Colonic mucosa (tissue), 4 donors: ENCODE results near the gene SNX3. TPM values are rescaled to one million over a fixed set of nuclear protein-coding genes. Genes with fewer than 3 reads are reported as not detected.

Source experiments
- DNase-seq: peaks from one replicate; pipeline ENCODE4 v3.0.0-alpha.2; 2020
- H3K27ac ChIP-seq: fragments of 200-600 bp; one replicate; pipeline ENCODE4 v1.8.0; 2021
- H3K27me3 ChIP-seq: fragments of 200-600 bp; one replicate; pipeline ENCODE4 v1.8.0; 2021
- H3K36me3 ChIP-seq: fragments of 200-600 bp; one replicate; pipeline ENCODE4 v1.8.0; 2021
- H3K4me1 ChIP-seq: fragments of 200-600 bp; one replicate; pipeline ENCODE4 v1.8.0; 2021; ENCODE audit warnings: mild to moderate bottlenecking
- H3K4me3 ChIP-seq: fragments of 200-600 bp; one replicate; pipeline ENCODE4 v1.8.0; 2021
- H3K9ac ChIP-seq, 2 donors: one replicate each; pipeline ENCODE4 v1.7.0; 2013; ENCODE audit warnings: control low read depth in 2 of 2, low read depth in 2 of 2, low read length in 2 of 2
- H3K9me3 ChIP-seq: fragments of 200-600 bp; one replicate; pipeline ENCODE4 v1.8.0; 2021
- intact Hi-C: fragments of 100-400 bp; cut with DNase I; formaldehyde crosslinking; loops from one replicate; pipeline ENCODE4 v1.14.1; 2022
- total RNA-seq, 2 donors: library from RNA; stranded (reverse); fragmentation: NEBNext Ultra II Directional in 1 of 2; extraction: Animal tissue kit (Norgen Biotek cat#: 25700) in 1 of 2; gene quantifications; one replicate each; pipeline ENCODE4 v1.2.1, GENCODE V29; 2021
- TF ChIP-seq, protein P1 (sequence below): fragments of 200-600 bp; IDR thresholded peaks from one replicate; pipeline ENCODE4 v1.8.0; 2022; ENCODE audit warnings: antibody characterized with exemption, mild to moderate bottlenecking
- donor health status: healthy.
- donor health status: DM: no; HTN: no; CAD: no.
- donor health status: DM: no; HTN: no; CAD: no.

Gene SNX3
- total RNA-seq, 2 donors from 2014 or later: 118 to 143 TPM

DNA sequence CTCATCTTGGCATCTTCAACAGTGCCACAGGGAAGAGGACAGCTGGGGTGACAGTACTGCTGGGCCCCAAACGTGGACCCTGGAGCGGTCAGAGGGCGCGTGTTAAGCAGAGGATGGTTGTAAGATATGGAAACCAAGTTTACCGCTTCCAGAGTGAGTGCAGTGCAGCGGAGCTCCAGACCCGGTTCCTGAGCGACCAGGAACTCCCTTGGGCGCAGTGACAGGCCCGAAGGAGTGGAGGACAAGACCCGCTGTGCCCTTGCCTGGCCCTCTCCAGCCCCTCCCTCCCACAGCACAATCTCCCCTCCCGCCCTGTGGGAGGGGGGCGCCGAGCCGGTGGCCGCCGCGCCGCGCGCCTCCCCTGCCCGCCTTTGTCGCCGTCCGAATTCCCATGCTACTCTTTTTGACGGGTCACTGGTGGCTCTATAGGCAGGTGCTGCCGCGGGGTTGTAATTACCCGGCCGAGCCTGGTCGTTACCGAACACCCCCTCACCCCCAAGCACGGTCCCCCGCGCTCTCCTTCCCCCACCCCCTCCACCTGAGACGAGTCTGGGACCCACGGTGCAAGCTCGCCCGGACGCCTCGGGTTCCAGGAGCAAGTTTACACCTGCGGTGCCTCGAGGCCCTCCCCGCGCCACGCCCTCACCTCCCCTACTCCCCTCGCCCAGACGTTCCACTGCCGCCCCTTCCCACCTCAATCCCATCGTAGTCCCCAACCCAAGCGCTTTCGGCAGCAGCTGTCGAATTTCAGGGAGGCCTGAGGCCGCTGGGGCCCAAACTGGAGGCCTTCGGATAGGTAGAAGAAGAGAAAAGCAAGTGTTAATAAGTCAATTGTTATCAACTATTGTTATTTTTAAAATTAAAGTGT is 91.1 kb downstream of the SNX3 start:
- peaks cover 18% of the 10 kb centered on the region for H3K4me1 ChIP-seq
- H3K4me3 ChIP-seq: no peak overlapping the region
- no peaks in the 10 kb centered on the region for H3K36me3 ChIP-seq
- no peak for DNase-seq
- H3K9ac ChIP-seq: no peak overlapping the region
- no peaks in the 10 kb centered on the region for H3K9me3 ChIP-seq
- H3K27me3 ChIP-seq: peaks cover 93% of the 10 kb centered on the region
- intact Hi-C loops: loop anchor here (5.0 kb wide), 1 partner anchor 57 kb away; no protein-coding TSS in a partner anchor
- H3K27ac ChIP-seq: no peak overlapping the region
- TF ChIP-seq, protein P1, sequence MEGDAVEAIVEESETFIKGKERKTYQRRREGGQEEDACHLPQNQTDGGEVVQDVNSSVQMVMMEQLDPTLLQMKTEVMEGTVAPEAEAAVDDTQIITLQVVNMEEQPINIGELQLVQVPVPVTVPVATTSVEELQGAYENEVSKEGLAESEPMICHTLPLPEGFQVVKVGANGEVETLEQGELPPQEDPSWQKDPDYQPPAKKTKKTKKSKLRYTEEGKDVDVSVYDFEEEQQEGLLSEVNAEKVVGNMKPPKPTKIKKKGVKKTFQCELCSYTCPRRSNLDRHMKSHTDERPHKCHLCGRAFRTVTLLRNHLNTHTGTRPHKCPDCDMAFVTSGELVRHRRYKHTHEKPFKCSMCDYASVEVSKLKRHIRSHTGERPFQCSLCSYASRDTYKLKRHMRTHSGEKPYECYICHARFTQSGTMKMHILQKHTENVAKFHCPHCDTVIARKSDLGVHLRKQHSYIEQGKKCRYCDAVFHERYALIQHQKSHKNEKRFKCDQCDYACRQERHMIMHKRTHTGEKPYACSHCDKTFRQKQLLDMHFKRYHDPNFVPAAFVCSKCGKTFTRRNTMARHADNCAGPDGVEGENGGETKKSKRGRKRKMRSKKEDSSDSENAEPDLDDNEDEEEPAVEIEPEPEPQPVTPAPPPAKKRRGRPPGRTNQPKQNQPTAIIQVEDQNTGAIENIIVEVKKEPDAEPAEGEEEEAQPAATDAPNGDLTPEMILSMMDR: no peak

DNA sequence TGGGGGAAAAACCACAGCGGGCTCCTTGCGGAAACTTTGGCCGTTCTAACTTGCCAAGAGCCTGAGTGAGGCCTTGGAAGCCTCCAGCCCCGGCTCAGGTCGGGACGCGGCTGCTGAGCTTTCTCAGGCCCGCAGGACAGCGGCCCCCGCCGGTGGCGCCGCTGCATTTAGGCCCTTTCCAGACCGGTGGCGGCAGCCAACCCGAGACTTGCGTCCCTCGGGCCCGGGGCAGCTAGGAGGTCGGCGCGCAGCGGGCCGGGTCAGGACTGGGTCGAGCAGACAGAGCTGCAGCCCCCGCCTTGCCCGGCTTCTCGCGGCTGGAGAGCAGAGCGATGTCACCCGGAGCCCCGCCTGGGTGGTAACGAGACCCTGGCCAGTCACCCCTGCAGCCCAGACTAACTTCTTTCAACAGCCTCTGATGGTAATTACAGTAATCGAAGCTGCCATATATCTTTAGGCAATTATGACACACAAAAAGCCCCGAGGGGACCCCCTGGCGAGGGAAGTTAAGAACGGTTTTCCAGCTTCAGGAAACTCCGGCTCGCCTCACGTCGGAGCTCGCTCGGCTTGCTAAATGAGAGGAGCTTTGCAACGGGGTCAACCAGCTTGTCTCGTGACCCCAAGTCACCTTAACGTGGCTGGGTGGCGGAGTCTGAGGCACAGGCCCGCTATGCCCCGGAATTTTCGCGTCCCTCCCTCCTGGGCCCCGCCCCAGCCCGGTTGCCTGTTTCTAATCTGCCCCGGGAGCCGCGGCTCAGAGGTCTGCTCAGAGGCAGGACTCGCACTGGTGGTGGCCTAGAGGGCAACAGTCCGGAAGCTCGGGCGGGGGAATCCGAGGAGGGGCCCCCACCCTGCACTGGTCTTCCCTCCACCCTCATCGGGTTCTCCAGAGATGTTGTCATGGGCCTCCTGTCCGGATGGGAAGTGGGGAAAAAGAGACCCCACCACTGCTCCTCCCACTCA is 92.1 kb downstream of the SNX3 start:
- Histone ChIP-seq H3K27ac (no peak overlapping the region), H3K36me3 (no peaks in the 10 kb centered on the region), H3K9ac (no peak overlapping the region), H3K4me1 (peaks cover 19% of the 10 kb centered on the region), H3K4me3 (peak overlapping the region; percentile 7), H3K27me3 (peaks cover 93% of the 10 kb centered on the region), H3K9me3 (no peaks in the 10 kb centered on the region)
- DNase-seq: no peak
- TF ChIP-seq, protein P1: no peak
- intact Hi-C loops: loop anchor here (5.0 kb wide), 1 partner anchor 56 kb away; no protein-coding TSS in a partner anchor

DNA sequence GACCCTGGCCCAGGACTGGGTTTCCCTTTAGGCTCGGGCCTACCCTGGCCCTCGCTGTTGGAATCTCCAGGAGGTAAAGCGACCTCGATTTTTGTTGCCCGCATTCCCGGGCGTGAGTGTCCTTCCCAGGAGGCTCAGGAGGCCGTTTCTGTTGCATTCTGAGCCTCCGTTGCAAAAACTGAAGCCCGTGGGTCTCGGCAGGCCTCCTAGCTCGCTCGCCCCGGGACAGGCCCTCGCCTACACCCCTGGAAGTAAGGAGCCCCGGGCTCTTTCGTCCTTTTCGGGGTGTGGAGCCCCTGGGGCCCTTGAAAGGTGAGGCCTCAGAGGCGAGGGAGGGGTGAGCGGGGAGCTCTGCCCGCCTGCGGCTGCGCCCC is 92.8 kb downstream of the SNX3 start:
- TF ChIP-seq, protein P1: no peak
- Histone ChIP-seq H3K27me3 (peaks cover 100% of the 10 kb centered on the region), H3K4me3 (peak overlapping the region; percentile 7), H3K9me3 (no peaks in the 10 kb centered on the region), H3K9ac (no peak overlapping the region), H3K36me3 (no peaks in the 10 kb centered on the region), H3K27ac (no peak overlapping the region), H3K4me1 (peaks cover 19% of the 10 kb centered on the region)
- DNase-seq: no peak
- intact Hi-C loops: loop anchor here (5.0 kb wide), 1 partner anchor 56 kb away; no protein-coding TSS in a partner anchor

DNA sequence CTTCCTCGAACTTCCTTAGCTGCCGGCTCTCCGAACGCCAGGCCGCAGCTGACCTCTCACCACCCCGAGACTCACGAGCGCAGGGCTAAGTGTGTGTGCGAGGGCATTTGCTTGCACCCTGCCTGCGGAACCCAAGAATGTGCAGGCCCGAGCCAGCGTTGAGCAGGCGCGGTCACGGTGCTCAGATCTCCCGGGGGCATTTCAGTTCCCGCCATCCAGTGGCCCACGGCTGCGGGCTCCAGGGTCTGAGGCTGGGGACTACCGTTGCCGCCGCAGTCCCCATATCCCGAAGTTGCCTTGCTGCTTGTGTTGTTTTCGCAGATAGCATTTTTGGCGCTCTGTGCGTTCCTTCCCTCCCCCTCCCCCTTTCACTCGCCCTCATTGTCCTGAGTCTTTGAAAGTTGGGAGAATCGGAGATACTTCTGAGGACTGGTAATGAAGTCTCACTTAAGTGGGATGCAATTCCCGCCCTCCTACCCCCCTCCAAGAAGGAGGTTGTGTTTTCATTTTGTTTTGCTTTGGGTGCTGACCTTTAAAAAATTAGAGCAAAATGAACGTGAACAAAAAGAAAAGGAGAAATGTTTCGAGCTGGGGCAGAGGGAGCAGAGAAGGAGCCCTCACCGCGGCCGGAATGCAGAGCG is 93.3 kb downstream of the SNX3 start:
- H3K27ac ChIP-seq: no peak overlapping the region
- DNase-seq: no peak
- no peaks in the 10 kb centered on the region for H3K9me3 ChIP-seq
- H3K36me3 ChIP-seq: no peaks in the 10 kb centered on the region
- intact Hi-C loops: loop anchor here (5.0 kb wide), 1 partner anchor 55 kb away; no protein-coding TSS in a partner anchor
- H3K4me1 ChIP-seq: peaks cover 19% of the 10 kb centered on the region
- no peak overlapping the region for H3K9ac ChIP-seq
- TF ChIP-seq, protein P1: no peak
- peaks cover 100% of the 10 kb centered on the region for H3K27me3 ChIP-seq
- H3K4me3 ChIP-seq: no peak overlapping the region
